ENCODE measurements around the gene OR6F1. TPM values are rescaled to one million over a fixed set of nuclear protein-coding genes. Genes with fewer than 3 reads are reported as not detected.

Gene OR6F1
- total RNA-seq, 6 donors from 2014 or later: not detected

DNA sequence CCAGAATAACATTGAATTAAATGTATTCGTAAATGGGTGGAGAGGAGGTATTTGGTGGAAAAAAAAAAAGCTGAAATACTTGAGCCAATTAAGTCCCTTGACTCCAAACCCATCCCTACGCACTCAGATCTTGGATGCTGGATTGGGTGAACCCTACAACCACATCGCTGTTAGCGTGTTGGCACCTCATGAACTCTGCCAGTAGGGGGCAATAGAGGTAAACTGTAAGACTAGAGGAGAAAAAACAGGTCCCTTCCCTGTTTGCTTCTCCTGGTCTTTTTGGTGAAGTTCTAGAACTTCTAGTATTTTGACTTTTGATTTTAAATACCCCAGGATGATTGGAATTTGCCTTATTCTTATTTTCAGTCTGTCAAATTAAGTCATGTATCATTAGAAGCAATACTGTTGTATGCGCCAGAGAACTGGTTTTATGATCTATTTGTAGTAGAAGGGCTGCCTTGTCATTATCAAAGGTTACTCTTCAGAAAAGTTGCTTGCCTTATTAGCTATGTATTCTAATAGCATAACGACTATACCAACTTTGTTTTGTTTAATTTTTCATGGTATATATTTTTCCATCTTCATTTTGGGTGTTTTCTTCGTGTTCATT, 35.1 kb downstream of the OR6F1 start:
- Histone ChIP-seq H3K36me3 (no peaks in the 10 kb centered on the region), H3K27me3 (no peaks in the 10 kb centered on the region), H3K27ac (no peak overlapping the region), H3K4me3 (no peak overlapping the region), H3K4me1 (no peaks in the 10 kb centered on the region), H3K9me3 (no peaks in the 10 kb centered on the region)
- ATAC-seq (ENCODE audit: low FRiP score in 2 of 2): peak in 1 of 2 donors; percentile 69
- WGBS, 2 donors: 28 to 38% methylated on average over 7 of the region's 7 CpGs
- no peak for DNase-seq
- TF ChIP-seq POLR2A (IDR thresholded peaks at IDR 0.05) (no peak), EP300 (IDR thresholded peaks at IDR 0.05) (no peak)
- TF ChIP-seq, protein P1, sequence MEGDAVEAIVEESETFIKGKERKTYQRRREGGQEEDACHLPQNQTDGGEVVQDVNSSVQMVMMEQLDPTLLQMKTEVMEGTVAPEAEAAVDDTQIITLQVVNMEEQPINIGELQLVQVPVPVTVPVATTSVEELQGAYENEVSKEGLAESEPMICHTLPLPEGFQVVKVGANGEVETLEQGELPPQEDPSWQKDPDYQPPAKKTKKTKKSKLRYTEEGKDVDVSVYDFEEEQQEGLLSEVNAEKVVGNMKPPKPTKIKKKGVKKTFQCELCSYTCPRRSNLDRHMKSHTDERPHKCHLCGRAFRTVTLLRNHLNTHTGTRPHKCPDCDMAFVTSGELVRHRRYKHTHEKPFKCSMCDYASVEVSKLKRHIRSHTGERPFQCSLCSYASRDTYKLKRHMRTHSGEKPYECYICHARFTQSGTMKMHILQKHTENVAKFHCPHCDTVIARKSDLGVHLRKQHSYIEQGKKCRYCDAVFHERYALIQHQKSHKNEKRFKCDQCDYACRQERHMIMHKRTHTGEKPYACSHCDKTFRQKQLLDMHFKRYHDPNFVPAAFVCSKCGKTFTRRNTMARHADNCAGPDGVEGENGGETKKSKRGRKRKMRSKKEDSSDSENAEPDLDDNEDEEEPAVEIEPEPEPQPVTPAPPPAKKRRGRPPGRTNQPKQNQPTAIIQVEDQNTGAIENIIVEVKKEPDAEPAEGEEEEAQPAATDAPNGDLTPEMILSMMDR (IDR thresholded peaks at IDR 0.05): peak in 5 of 6 experiments; percentile 28 to 64 (median 33)

DNA sequence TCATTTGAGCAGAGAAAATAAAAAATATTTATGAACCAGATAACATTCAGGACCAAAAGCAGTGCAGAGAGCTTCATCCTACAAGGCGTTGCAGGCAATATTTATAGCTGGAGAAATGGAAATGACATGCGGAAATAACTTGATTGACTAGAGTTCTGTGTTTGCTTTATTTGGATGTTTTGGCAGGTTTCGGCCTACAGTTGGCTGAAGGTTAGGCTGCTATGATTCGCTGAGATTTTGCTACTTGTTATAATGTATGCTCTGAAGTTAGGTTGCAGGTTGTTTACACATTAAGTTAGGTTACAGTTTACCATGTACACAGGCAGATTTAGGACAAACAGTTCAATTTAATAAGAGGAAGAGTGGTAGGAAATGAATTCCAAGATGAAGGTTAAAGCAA, 36.3 kb downstream of the OR6F1 start:
- ATAC-seq (ENCODE audit: low FRiP score in 2 of 2) (no peak), DNase-seq (no peak)
- no peak for TF ChIP-seq EP300 (IDR thresholded peaks at IDR 0.05)
- TF ChIP-seq, protein P1 (IDR thresholded peaks at IDR 0.05): no peak
- no peak for TF ChIP-seq POLR2AphosphoS5 (IDR thresholded peaks at IDR 0.05)
- no peak for TF ChIP-seq POLR2A (IDR thresholded peaks at IDR 0.05)
- WGBS, 2 donors: 84 to 85% methylated on average over 4 of the region's 4 CpGs
- H3K27me3 ChIP-seq: no peaks in the 10 kb centered on the region
- H3K4me3 ChIP-seq: no peak overlapping the region
- H3K36me3 ChIP-seq: no peaks in the 10 kb centered on the region
- no peak overlapping the region for H3K27ac ChIP-seq
- H3K9me3 ChIP-seq: no peaks in the 10 kb centered on the region
- no peaks in the 10 kb centered on the region for H3K4me1 ChIP-seq

DNA sequence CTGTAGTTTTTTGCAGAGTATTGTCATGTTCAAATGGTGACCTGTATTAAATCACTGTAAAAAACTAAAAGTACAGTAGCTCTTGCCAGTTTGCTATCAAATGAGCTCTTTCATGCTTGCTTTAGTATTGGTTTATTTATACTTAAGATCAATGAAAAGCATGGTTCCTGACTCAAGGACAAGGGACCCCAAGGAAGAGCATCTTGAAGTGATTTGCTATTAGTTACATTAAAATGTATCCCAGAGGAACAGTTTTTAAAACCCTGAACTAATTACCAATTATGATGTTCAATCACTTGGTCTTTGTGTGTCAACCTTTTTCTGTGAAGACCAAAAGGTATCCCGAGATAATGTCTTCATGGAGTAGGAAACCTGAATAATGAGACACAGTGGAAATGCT, 36.8 kb downstream of the OR6F1 start, which contains the start of gene OR13G1:
TSS of gene OR13G1 (minus strand) at position 101 of the 400 bp plus-strand sequence. CDS start 6,698 bp downstream, outside the sequence.
- H3K27me3 ChIP-seq: no peaks in the 10 kb centered on the region
- H3K27ac ChIP-seq: no peak within 1 kb of the TSS
- no peak for ATAC-seq (ENCODE audit: low FRiP score in 2 of 2)
- no peaks in the 10 kb centered on the region for H3K4me1 ChIP-seq
- no peak for TF ChIP-seq EP300 (IDR thresholded peaks at IDR 0.05)
- TF ChIP-seq POLR2AphosphoS5 (IDR thresholded peaks at IDR 0.05): no peak
- TF ChIP-seq, protein P1 (IDR thresholded peaks at IDR 0.05): no peak
- TF ChIP-seq POLR2A (IDR thresholded peaks at IDR 0.05): no peak
- no peaks in the 10 kb centered on the region for H3K36me3 ChIP-seq
- no peaks in the 10 kb centered on the region for H3K9me3 ChIP-seq
- no peak within 1 kb of the TSS for H3K4me3 ChIP-seq
- 71 to 76% methylated on average over 1 of the region's 1 CpG for WGBS, 2 donors
- no peak for DNase-seq

DNA sequence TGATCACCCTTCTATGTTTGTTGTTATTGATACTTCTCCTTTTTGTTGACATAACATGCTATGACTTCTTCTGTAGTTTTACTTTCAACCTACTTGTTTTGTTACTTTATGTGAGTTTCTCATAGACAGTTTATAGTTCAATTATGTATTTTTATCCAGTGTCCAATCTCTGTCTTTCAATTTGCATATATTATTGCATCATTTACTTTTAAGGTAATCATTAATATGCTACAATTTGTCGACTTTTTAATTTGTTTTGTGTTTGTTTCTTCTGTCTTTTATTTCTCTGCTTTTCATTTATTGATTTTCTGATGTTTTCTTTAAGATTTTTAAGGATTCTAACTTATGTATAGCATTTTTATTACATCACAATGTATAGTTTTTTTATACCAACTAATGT, 47.2 kb downstream of the OR6F1 start:
- Histone ChIP-seq H3K4me1 (no peaks in the 10 kb centered on the region), H3K9me3 (no peaks in the 10 kb centered on the region), H3K27ac (no peak overlapping the region), H3K4me3 (no peak overlapping the region), H3K27me3 (no peaks in the 10 kb centered on the region), H3K36me3 (no peaks in the 10 kb centered on the region)
- ATAC-seq (ENCODE audit: low FRiP score in 2 of 2): no peak
- no peak for TF ChIP-seq POLR2AphosphoS5 (IDR thresholded peaks at IDR 0.05)
- no peak for TF ChIP-seq POLR2A (IDR thresholded peaks at IDR 0.05)
- TF ChIP-seq, protein P1 (IDR thresholded peaks at IDR 0.05): no peak
- TF ChIP-seq EP300 (IDR thresholded peaks at IDR 0.05): no peak
- WGBS, 2 donors: 37 to 38% methylated on average over 1 of the region's 1 CpG
- no peak for DNase-seq

Other genes starting within 250 kb of the OR6F1 start
- under 1 TPM in 1 of 6 donors, not detected in 5; 0.03 TPM for gene OR2C3, start 180.2 kb downstream of the OR6F1 start, total RNA-seq
- gene GCSAML, start 167.5 kb downstream of the OR6F1 start, total RNA-seq: 1 to 10 TPM in 3 of 6 donors, under 1 TPM in 3; 0.30 to 3.0 (median 1.4) TPM
- gene OR2G2, start 128.3 kb downstream of the OR6F1 start, total RNA-seq: not detected
- gene OR2G3, start 111.1 kb downstream of the OR6F1 start, total RNA-seq: not detected
- not detected for gene OR13G1, start 36.9 kb downstream of the OR6F1 start, total RNA-seq
- gene OR14K1, start 22.0 kb upstream of the OR6F1 start, total RNA-seq: not detected
- gene OR14A2, start 31.5 kb upstream of the OR6F1 start, total RNA-seq: not detected
- not detected for gene OR1C1, start 43.9 kb upstream of the OR6F1 start, total RNA-seq
- gene OR14A16, start 107.5 kb upstream of the OR6F1 start, total RNA-seq: not detected
- not detected for gene OR11L1, start 125.2 kb upstream of the OR6F1 start, total RNA-seq
- 10 to 100 TPM in 1 of 6 donors, 1 to 10 TPM in 5; 1.0 to 15.1 (median 4.6) TPM for gene TRIM58, start 140.5 kb upstream of the OR6F1 start, total RNA-seq
- 1 to 10 TPM in 1 of 6 donors, under 1 TPM in 2, not detected in 3; 0.27 to 5.3 (median 0.31) TPM for gene OR2W3, start 178.9 kb upstream of the OR6F1 start, total RNA-seq
- gene OR2T8, start 203.6 kb upstream of the OR6F1 start, total RNA-seq: not detected
- under 1 TPM in 1 of 6 donors, not detected in 5; 0.49 TPM for gene OR2AJ1, start 208.2 kb upstream of the OR6F1 start, total RNA-seq
- gene OR2L8, start 232.2 kb upstream of the OR6F1 start, total RNA-seq: not detected
- gene OR2AK2, start 248.6 kb upstream of the OR6F1 start, total RNA-seq: not detected